Measurements from ENCODE around the gene MMEL1.

MMEL1 gene

GRCh38 chr1:2642560-2643413 lies 10.0 kb upstream of the MMEL1 start:
- DNase-seq: peak; percentile 90 to 95 (median 95)

DNA sequence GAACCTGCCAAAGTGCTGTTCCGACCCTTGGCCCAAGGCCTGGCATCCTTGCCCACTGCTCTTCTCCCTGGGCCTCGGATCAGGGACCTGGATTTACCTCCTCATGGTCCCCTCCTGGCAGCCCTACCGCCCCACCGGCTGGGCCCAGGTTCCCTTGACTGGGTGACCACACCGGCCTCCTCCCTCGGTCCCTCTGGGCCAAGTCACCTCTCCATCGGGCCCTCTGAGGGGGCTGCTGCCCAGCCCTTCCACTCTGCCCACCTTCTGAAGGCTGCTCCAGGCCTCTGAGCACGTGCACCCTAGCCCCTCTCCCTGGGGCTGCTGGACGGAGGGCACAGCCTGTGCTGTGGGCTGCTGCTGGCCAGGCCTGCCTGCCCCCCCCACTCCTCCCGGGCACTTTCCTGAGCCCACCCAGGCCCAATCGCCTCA lies 9.3 kb upstream of the MMEL1 start:
- DNase-seq: no peak

- no peak for DNase-seq
These were observed 8.7 kb upstream of the MMEL1 start for GRCh38 chr1:2641381-2642130.

- DNase-seq: no peak
These were observed 7.8 kb upstream of the MMEL1 start for GRCh38 chr1:2640626-2641025.

- DNase-seq: no peak
These were observed 7.0 kb upstream of the MMEL1 start for GRCh38 chr1:2639607-2640521.

DNA sequence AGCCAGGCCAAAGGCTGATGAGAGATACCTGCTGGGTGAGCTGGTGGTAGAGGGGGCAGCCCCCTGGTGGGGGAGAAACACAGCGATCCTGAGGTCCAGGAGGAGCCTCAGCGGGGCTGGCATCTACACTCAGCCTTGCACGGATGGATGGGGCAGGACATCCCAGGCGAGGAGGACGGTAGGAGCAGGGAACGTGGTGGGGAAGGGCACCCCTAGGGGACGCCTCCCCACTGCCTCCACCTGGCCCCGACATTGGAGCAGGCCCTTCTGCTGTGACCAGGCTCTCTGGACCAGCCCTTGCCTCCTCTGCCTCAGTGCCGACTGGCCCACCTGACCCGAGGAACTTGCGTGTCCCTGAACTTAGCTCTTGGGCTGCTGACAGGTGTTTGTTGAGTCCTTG lies 6.4 kb upstream of the MMEL1 start:
- DNase-seq: no peak

GRCh38 chr1:2638466-2639115 lies 5.8 kb upstream of the MMEL1 start:
- DNase-seq: no peak

DNA sequence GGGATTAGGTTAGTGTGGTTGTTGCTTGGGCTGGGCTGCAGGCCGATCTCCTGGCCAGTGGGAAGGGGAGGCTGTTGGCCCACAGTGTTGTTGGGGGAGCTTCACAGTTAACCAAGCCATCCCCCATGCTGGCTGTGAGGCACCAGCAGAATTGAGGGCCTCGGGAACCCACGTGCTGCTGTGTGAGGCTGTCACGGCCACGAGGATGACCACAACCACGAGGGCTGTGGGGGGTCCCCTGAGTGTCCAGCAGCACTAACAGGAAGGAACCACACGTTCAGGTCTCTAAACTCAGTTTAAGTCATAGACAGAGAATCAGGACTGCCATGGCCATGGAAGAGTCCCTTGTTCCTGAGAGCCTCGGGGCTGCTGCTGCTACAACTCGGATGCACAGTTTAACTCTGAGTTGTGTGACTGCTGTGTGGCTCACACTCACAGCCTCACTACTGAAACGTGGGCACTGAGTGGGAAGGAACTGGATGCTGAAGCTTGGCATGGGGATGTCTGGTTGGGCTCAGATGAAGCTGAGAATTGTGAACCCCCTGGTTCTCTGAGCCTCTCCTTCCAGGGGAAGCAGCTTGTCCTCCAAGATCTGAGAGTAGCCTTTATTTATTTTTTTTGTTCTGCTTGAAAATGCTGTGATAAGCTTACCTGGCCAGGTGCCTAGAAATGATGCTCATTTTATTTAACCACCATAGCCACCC lies 4.8 kb upstream of the MMEL1 start:
- no peak for DNase-seq

GRCh38 chr1:2636733-2637132 lies 3.9 kb upstream of the MMEL1 start:
- no peak for DNase-seq

GRCh38 chr1:2635361-2636010 lies 2.7 kb upstream of the MMEL1 start:
- DNase-seq: no peak

DNA sequence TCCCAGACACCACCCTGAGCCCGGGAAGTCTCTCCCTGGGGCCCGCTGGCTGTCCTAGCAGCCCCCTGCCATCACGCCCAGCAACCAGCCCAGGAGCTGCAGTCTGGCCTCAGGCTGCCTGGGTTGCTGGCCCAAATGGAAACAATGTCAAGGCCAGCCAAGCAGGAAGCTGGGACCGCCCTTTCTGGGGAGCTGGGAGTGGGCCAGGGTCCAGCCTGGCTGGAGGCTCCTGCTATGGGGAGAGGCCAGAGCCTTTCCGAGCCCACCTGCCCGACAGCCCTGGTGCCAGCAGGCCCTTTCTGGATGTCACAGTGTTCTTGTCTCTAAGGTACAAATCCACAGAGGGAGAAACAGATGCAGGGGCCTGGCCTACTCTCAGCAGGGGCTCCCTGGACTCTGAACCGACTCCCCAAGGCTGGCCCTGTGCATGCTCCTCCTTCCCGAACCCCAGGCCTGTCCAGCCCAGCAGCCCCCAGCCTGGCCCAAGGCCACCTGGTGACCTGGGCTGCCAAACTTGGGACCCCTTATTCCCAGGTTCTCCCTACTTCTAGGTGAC lies 1.2 kb upstream of the MMEL1 start:
- DNase-seq: no peak

GRCh38 chr1:2633366-2633935 lies 635 bp upstream of the MMEL1 start:
- no peak for DNase-seq

DNA sequence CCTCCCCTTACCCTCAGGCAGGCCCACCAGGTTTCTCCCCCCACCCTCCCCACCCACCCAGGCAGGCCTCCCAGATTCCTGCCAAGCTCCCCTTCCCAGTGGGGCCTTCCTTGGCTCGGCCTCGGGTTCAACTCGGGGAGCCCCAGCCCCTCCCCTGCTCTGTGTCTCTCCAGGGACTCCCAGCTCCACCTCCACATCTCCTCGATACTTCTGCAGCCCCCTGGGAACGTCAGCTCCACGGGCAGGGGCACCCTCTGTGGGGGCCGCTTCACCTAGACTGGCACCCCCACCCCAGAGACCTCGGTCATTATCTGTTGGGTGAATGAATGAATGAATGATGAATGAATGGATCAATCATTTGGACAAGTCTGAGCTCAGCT lies 775 bp downstream of the MMEL1 start:
- DNase-seq: no peak

- DNase-seq: no peak
These were observed 1.4 kb downstream of the MMEL1 start for GRCh38 chr1:2631136-2632050.

DNA sequence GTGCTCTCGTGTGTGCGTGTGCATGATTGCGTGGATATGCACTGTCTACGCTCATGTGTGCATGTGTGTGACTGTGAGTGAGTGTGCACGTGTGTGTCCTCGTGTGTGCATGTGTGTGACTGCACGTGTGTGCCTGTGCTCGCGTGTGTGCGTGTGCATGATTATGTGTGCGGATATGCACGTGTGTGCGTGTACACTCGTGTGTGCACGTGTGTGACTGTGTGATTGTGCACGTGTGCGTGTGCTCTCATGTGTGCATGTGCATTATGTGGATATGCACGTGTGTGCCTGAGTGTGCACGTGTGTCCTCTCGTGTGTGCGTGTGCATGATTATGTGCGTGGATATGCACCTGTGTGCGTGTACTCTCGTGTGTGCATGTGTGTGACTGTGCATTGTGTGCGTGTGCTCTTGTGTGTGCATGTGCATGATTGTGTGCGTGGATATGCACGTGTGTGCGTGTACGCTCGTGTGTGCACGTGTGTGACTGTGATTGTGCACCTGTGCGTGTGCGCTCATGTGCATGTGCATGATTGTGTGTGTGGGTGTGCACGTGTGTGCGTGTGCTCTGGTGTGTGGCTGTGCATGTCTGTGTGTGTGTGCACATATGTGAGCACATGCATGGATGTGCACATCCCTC lies 2.2 kb downstream of the MMEL1 start:
- no peak for DNase-seq

- DNase-seq: no peak
These were observed 3.0 kb downstream of the MMEL1 start for GRCh38 chr1:2629627-2630497.

DNA sequence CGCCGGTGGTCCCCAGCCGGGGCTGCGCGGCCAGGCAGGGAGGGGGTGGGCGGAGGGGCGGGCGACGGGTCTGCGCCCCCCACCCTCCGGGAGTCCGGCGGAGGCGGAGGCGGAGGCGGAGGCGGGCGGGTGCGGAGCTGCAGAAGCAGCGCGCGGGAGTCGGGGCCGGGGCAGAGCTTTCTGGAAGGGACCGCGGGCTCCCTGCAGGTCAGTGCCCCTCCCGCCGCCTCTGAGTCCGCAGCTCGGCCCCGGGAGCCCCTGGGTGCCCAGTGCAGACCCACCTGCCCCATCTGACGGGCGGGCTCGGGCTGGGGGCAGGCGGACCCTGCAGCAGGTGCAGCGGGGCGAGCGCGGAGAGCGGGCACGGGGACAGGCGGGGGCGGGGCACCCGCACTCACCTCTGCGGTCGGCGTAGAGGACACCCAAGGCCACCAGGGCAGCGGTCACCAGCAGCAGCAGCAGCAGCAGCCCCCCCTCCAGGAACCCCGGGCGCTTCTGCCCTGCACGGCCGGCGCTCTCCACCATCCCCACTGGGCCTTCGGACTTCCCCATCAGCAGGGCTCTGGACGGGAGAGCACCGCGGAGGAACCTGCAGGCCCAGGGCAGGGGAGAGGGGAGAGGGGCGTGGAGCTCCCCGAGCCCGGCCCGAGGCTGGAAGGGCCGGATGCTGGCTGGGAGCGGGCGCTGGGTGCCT lies 3.7 kb downstream of the MMEL1 start:
- DNase-seq: no peak

Measured in suppressor macrophage treated with lipopolysaccharide for 1 hour (primary cell).